CD14-positive monocyte (primary cell): ENCODE measurements around the gene MSI2. TPM values are rescaled to one million over a fixed set of nuclear protein-coding genes. Genes with fewer than 3 reads are reported as not detected.

Source experiments
- DNase-seq, 3 donors: peaks; one replicate each; pipeline ENCODE4 v3.0.0-alpha.2; 2011 to 2022
- H2AFZ ChIP-seq: 2 replicates; pipeline ENCODE4 v1.6.0; 2012; ENCODE audit warnings: mild to moderate bottlenecking, low read depth, low read length, inconsistent platforms; ENCODE audit not compliant: insufficient read depth, poor library complexity, severe bottlenecking
- H3K27ac ChIP-seq, 2 donors: 1 replicate in 1 of 2; 2 replicates in 1 of 2; pipeline ENCODE4 v1.5.1; 2012 to 2013; ENCODE audit warnings: low read length in 2 of 2, control low read depth in 1 of 2, inconsistent platforms in 1 of 2, low read depth in 1 of 2, mild to moderate bottlenecking in 1 of 2
- H3K27me3 ChIP-seq, 2 donors: one replicate each; pipeline versions ENCODE4 v1.6.0 to v1.6.1; 2011 to 2013; ENCODE audit warnings: low read length in 2 of 2; ENCODE audit not compliant: control insufficient read depth in 2 of 2, insufficient read depth in 2 of 2
- H3K36me3 ChIP-seq, 2 donors: replicated peaks in 1 of 2; 1 replicate in 1 of 2; 2 replicates in 1 of 2; pipeline versions ENCODE4 v1.5.1 to v1.6.1; 2012 to 2013; ENCODE audit warnings: low read length in 2 of 2, control low read depth in 1 of 2, inconsistent platforms in 1 of 2, mild to moderate bottlenecking in 1 of 2; ENCODE audit not compliant: insufficient read depth in 2 of 2, control insufficient read depth in 1 of 2
- H3K4me1 ChIP-seq, 2 donors: 1 replicate in 1 of 2; 2 replicates in 1 of 2; pipeline versions ENCODE4 v1.5.1 to v1.6.1; 2012 to 2013; ENCODE audit warnings: low read length in 2 of 2, control low read depth in 1 of 2, inconsistent platforms in 1 of 2, mild to moderate bottlenecking in 1 of 2, moderate library complexity in 1 of 2; ENCODE audit not compliant: insufficient read depth in 2 of 2, control insufficient read depth in 1 of 2
- H3K4me2 ChIP-seq: replicated peaks from 2 replicates; pipeline ENCODE3; 2012; ENCODE audit warnings: low read length, moderate library complexity, mild to moderate bottlenecking; ENCODE audit not compliant: poor library complexity, severe bottlenecking; ENCODE audit errors: extremely low read depth
- H3K4me3 ChIP-seq, 3 experiments: fragments of 200-600 bp in 1 of 3; sonication (generic) in 1 of 3; replicated peaks in 1 of 3; 1 replicate in 2 of 3; 2 replicates in 1 of 3; pipeline ENCODE4 v1.5.1; 2011 to 2013; ENCODE audit warnings: low read length in 3 of 3, mild to moderate bottlenecking in 3 of 3, control low read depth in 2 of 3, low read depth in 2 of 3, inconsistent platforms in 1 of 3, moderate library complexity in 1 of 3
- H3K79me2 ChIP-seq: 2 replicates; pipeline ENCODE4 v1.6.0; 2012; ENCODE audit warnings: mild to moderate bottlenecking, control low read depth, inconsistent platforms, low read length, moderate library complexity; ENCODE audit not compliant: insufficient read depth
- H3K9ac ChIP-seq: 2 replicates; pipeline ENCODE4 v1.6.0; 2017; ENCODE audit warnings: low read length, mild to moderate bottlenecking; ENCODE audit not compliant: insufficient read depth, poor library complexity, severe bottlenecking
- H3K9me3 ChIP-seq, 2 donors: replicated peaks in 1 of 2; 1 replicate in 1 of 2; 2 replicates in 1 of 2; pipeline versions ENCODE4 v1.5.1 to v1.6.1; 2012 to 2013; ENCODE audit warnings: low read length in 2 of 2, control low read depth in 1 of 2; ENCODE audit not compliant: control insufficient read depth in 1 of 2, insufficient read depth in 1 of 2
- H4K20me1 ChIP-seq: 2 replicates; pipeline ENCODE4 v1.6.0; 2012; ENCODE audit warnings: mild to moderate bottlenecking, low read length, control low read depth, moderate library complexity; ENCODE audit not compliant: insufficient read depth
- H3K27ac Mint-ChIP-seq, 7 donors: one replicate each; pipeline ENCODE4 v1.8.0; 2020; ENCODE audit warnings: mild to moderate bottlenecking in 7 of 7, mixed read lengths in 7 of 7, moderate library complexity in 6 of 7, inconsistent platforms in 2 of 7
- H3K27me3 Mint-ChIP-seq, 3 donors: one replicate each; pipeline ENCODE4 v1.8.0; 2021 to 2022; ENCODE audit warnings: low read depth in 3 of 3, mild to moderate bottlenecking in 3 of 3, mixed read lengths in 3 of 3, moderate library complexity in 3 of 3, inconsistent platforms in 1 of 3
- H3K36me3 Mint-ChIP-seq, 2 donors: one replicate each; pipeline ENCODE4 v1.8.0; 2020; ENCODE audit warnings: mixed read lengths in 2 of 2, inconsistent platforms in 1 of 2, mild to moderate bottlenecking in 1 of 2
- H3K4me1 Mint-ChIP-seq: one replicate; pipeline ENCODE4 v1.8.0; 2020; ENCODE audit warnings: mild to moderate bottlenecking, mixed read lengths
- H3K4me3 Mint-ChIP-seq, 2 donors: one replicate each; pipeline ENCODE4 v1.8.0; 2020; ENCODE audit warnings: mild to moderate bottlenecking in 2 of 2, mixed read lengths in 2 of 2, moderate library complexity in 1 of 2
- H3K9me3 Mint-ChIP-seq, 7 donors: one replicate each; pipeline ENCODE4 v1.8.0; 2020 to 2022; ENCODE audit warnings: mixed read lengths in 7 of 7, mild to moderate bottlenecking in 6 of 7, moderate library complexity in 6 of 7, inconsistent platforms in 2 of 7
- WGBS: methylation state at CpG from one replicate; pipeline ENCODE4 v1.1.5; 2013; ENCODE audit warnings: missing lambda C conversion rate; ENCODE audit not compliant: insufficient coverage; 5-methylcytosine and 5-hydroxymethylcytosine counted together
- intact Hi-C, 2 donors: fragments of 100-400 bp; cut with micrococcal nuclease; formaldehyde crosslinking; loops; one replicate each; pipeline versions ENCODE4 v1.15.0 to v1.15.1; 2023
- polyA plus RNA-seq, 3 donors: library from polyadenylated mRNA; depleted of rRNA in 1 of 3; unstranded in 2 of 3; stranded (reverse) in 1 of 3; fragments of 300-500 nt in 2 of 3; fragments of >200 nt in 1 of 3; fragmentation: Illumina TruSeq in 2 of 3; gene quantifications; 1 replicate in 2 of 3; 2 replicates in 1 of 3; pipeline ENCODE4 v1.2.3, GENCODE V29; 2012 to 2021
- TF ChIP-seq, protein P1 (sequence below): fragments of 200-600 bp; IDR thresholded peaks from one replicate; pipeline ENCODE4 v1.8.0; 2022; ENCODE audit warnings: antibody characterized with exemption, mild to moderate bottlenecking

The MSI2 gene
- polyA plus RNA-seq, 3 donors: 0.20 to 6.6 (median 0.37) TPM

GRCh38 chr17:57516290-57517230 lies 260.2 kb downstream of the MSI2 start:
- Mint-ChIP-seq H3K27ac (no peak overlapping the region), H3K27me3 (peaks cover 0 to 2% (median 0%) of the 10 kb centered on the region in 3 donors), H3K9me3 (no peaks in the 10 kb centered on the region), H3K4me1 (peaks cover 2% of the 10 kb centered on the region), H3K36me3 (no peaks in the 10 kb centered on the region), H3K4me3 (no peak overlapping the region)
- H3K4me3 ChIP-seq: no peak overlapping the region
- DNase-seq: no peak
- no peaks in the 10 kb centered on the region for H3K4me1 ChIP-seq
- intact Hi-C loops: no loop called here
- no peak overlapping the region for H2AFZ ChIP-seq
- H3K36me3 ChIP-seq: no peaks in the 10 kb centered on the region
- no peaks in the 10 kb centered on the region for H3K79me2 ChIP-seq
- no peak overlapping the region for H3K9ac ChIP-seq
- H4K20me1 ChIP-seq: no peaks in the 10 kb centered on the region
- H3K4me2 ChIP-seq: no peak overlapping the region
- H3K27me3 ChIP-seq: no peaks in the 10 kb centered on the region
- no peak overlapping the region for H3K27ac ChIP-seq
- 72% methylated on average over 8 of the region's 10 CpGs for WGBS
- H3K9me3 ChIP-seq: no peaks in the 10 kb centered on the region
- TF ChIP-seq, protein P1, sequence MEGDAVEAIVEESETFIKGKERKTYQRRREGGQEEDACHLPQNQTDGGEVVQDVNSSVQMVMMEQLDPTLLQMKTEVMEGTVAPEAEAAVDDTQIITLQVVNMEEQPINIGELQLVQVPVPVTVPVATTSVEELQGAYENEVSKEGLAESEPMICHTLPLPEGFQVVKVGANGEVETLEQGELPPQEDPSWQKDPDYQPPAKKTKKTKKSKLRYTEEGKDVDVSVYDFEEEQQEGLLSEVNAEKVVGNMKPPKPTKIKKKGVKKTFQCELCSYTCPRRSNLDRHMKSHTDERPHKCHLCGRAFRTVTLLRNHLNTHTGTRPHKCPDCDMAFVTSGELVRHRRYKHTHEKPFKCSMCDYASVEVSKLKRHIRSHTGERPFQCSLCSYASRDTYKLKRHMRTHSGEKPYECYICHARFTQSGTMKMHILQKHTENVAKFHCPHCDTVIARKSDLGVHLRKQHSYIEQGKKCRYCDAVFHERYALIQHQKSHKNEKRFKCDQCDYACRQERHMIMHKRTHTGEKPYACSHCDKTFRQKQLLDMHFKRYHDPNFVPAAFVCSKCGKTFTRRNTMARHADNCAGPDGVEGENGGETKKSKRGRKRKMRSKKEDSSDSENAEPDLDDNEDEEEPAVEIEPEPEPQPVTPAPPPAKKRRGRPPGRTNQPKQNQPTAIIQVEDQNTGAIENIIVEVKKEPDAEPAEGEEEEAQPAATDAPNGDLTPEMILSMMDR: no peak

DNA sequence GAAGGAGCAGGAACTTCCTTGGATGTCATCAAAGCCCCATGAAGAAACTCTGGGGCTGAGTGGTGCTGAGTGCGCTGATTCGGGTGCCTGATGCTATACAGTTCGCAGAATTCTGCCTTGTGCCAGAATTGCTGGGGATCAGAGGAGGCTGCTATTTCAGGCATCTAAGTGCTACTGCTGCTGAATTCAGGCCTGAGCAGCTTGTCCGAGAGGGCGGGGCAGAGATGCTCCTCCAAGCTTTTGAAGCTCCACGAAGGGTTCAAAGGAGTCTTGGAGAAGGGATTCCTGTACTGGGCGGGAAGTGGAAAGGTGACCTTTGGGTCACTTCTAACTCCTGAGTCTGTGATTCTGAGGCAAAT lies 260.9 kb downstream of the MSI2 start:
- intact Hi-C loops: no loop called here
- Histone ChIP-seq H3K4me2 (no peak overlapping the region), H3K79me2 (no peaks in the 10 kb centered on the region), H3K9me3 (no peaks in the 10 kb centered on the region), H3K4me3 (no peak overlapping the region), H3K4me1 (no peaks in the 10 kb centered on the region), H2AFZ (no peak overlapping the region), H3K27me3 (no peaks in the 10 kb centered on the region), H3K36me3 (no peaks in the 10 kb centered on the region), H3K27ac (no peak overlapping the region), H4K20me1 (no peaks in the 10 kb centered on the region), H3K9ac (no peak overlapping the region)
- no peaks in the 10 kb centered on the region for H3K9me3 Mint-ChIP-seq
- no peak overlapping the region for H3K27ac Mint-ChIP-seq
- H3K36me3 Mint-ChIP-seq: no peaks in the 10 kb centered on the region
- H3K4me3 Mint-ChIP-seq: no peak overlapping the region
- no peak for DNase-seq
- H3K27me3 Mint-ChIP-seq: peaks cover 0 to 2% (median 0%) of the 10 kb centered on the region in 3 donors
- H3K4me1 Mint-ChIP-seq: peaks cover 4% of the 10 kb centered on the region
- 94% methylated on average over 6 of the region's 7 CpGs for WGBS
- TF ChIP-seq, protein P1: no peak
